HG03280 (cell line): ENCODE results near the gene ZDHHC8.

ENCODE experiments used
- ATAC-seq: cut with Tn5 transposase; IDR thresholded peaks from one replicate; pipeline ENCODE4 v1.9.1; 2021; ENCODE audit warnings: mild to moderate bottlenecking, moderate library complexity; ENCODE audit not compliant: unreplicated experiment

ZDHHC8 gene

DNA sequence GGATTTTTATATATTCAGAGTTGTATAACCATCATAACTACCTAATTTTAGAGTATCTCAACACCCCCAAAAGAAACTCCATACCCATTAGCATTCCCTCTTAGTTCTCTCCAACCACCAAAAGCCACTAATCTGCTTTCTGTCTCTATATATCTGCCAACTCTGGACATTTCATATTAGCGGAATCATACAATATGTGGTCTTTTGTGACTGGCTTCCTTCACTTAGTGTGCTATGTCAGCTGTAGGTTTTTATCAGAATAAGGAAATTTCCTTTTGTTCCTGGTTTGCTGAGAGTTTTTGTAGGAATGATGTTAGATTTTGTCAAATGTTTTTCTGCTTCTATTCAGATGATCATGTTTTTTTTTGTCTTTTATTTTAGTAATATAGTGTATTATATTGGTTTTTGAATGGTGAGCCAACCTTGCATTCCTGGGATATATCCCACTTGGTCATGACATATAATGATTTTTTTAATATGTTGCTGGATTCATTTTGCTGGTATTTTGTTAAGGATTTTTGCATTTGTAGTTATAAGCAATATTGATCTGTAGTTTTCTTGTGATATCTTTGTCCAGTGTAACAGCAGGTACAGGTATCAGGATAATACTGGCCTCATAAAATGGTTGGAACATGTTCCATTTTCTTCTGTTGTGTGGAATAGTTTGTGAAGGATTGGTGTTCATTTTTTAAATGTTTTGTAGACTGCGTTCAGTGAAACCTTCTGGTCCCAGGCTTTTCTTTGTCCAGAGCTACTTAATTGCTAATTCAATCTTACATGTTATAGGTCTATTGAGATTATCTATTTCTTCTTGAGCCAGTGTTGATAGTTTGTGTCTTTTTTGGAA lies 34.8 kb upstream of the ZDHHC8 start:
- ATAC-seq, result no peak

DNA sequence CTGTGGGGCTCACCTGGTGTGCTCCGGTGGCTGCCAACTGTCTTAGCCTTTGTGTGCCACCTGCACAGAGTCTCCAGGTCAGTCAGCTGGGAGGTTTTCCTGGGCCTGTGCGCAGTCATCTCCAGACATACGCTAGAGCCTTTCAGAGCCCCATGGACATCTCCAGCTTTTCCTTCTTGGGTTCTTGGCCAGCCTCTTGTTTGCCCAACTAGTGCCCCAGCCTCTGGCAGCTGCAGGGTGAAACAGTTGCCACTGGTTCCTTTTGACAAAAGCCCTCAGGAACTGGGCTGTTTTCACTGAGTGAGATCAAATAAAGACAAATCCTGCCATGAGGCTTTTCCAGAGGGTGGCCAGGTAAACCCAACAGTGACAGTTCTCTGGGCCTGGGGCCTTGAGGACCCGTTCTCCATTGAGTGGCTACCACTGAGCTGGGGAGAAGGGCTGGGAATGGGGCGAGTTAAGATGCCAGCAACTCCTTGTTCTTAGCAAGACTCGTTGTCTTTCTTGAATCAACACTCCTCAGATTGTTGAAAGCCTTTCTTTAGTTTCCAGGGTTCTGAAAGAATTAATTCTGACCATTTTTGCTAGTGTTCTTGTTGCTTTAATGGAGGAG lies 32.4 kb upstream of the ZDHHC8 start:
- no peak for ATAC-seq

DNA sequence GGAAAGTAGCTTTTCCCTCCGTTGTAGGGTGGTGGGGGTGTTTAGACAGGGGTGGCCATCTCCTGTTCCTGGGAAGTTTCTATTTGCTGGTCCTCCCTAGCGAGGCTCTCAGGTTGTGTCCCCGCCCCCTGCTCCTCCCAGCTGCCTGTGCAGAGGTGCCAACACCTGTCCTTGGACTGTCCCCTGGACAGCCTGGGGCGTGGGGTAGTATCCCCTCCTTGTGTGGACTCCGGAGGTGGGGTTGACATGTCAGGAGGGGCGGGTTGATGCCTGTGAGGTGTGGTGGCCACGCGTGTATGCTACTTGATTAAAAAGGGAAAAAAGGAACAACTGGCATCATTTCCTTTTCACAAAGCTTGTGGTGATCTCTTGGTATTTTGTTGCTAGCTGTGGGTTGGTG lies 30.0 kb upstream of the ZDHHC8 start:
- no peak for ATAC-seq

DNA sequence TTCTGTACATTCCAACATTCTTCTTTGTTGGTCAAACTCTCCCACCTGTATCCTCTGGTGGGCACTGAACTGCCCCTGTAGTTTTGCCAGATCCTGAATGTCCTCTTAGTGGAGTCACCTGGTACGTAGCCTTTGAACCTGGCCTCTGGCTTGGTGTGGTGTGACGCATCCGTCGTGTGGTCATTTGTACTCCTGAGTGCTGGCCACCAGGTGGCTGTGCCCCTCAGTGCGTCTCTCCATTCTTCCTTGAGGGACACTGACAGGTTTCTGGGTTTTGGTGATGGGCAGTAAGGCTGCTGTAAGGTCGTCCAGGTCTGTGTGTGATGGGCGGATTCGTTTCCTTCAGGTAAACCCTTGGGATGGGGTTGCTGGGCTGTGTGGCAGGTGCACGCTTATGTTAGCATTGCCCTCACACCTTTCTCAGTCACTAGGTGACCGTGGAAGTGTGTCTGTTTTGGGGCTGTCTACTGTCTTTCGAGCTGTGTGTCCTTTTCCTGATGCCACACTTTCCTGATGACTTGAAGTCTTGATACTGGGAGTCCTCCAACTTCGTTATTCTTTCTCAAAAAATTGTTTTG lies 29.3 kb upstream of the ZDHHC8 start:
- ATAC-seq, result no peak

DNA sequence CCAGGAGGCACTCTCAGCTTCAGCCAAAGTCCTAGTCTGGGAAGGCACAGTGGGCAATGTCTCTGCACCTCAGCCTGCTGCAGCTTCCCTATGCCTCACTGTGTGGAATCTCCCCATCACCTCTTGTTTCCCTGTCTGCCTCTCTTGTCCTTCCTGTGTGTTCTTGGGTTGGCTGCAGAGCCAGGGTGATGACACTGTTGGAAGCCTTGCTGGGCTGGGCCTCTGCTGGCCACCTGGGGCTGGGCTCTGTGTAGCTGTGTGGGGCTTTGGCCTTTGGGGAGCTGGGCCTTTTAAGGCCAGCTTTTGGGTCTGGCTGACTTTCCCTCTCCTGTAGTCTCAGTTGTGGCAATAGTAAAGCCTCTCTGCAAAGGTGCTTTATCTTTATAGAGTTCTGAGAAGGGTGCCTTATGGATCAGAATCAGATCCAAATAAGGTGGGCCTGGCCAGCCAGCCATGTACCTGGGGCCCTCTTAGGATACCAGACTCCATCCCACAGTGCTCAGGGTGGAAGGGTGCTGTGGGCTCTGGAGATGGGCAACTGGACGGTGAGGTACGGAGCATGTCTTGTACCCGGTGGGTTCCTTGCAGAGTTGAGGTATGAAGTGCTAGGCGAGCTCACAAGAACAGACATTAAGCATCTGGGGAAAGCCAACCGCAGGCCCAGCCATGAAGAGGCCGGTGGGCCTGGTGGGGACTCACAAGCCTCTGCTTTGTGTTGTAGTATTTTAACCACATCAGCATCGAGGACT lies 26.0 kb upstream of the ZDHHC8 start:
- ATAC-seq, result no peak

DNA sequence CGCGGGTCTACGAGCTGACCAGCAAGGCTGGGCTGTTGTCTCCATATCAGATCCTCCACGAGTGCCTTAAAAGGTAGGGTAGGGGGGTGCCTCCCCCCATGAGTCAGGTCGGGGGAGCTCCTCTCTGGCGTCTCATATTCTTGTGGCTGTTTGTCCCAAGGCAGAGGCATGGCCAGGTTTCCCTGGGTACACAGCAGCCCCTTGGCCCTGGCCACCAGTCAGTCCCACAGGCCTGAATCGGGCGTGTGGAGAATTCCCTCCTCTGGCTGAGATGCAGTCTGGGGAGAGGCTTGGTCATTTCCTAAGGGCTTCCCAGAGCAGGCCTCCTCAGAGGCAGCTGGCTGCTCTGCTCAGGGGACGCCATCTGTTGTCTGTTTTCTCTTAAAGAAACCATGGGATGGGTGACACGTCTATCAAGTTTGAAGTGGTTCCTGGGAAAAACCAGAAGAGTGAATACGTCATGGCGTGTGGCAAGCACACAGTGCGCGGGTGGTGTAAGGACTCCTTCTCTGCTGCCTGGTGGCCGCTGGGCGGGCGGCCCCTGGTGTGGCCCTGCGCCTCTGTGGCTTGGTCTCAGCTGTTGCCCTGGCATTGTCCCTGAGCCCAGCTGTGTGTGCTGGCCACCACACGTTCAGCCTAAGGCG lies 25.3 kb upstream of the ZDHHC8 start:
- no peak for ATAC-seq

DNA sequence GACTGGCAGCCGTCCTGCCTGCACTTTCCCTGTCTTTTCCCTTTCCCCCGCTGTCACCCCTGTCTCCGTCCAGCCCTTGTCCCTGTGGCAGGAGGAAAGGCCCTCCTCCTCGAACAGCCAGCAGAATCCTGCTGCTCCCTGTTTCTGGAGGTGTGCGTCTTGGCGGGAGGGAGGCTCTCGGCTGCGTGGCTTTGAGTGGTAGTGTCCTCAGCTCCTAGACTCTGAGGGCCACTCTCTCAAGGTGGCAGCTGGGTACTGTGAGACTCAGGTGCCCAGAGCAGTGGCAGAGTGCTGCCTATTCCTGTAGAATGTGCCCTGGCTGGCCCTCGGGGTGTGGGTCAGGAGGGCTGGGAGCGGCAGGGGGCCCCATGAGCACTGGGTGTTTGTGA lies 24.8 kb upstream of the ZDHHC8 start:
- ATAC-seq, result no peak

DNA sequence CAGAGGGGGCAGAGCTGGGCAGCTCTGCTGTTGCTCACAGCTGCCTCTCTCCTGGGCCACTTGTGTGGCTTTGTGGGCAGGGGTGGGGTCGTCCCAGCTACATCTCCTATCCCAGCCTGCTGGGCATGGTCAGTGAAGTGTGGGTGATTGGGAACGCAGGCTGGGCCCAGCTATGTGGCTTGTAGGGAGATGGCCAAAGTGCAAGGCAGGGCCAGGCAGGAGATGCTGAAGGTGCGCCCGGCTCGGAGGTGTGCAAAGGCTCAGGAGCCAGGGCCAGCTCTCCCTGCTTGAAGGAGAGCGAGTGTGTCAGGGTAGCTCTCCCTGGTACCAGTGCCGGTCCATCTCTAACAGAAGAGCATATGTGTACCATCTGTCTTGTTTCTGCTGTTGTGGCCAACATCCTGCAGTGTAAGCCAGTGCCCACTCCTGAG lies 24.1 kb upstream of the ZDHHC8 start:
- ATAC-seq, result no peak

DNA sequence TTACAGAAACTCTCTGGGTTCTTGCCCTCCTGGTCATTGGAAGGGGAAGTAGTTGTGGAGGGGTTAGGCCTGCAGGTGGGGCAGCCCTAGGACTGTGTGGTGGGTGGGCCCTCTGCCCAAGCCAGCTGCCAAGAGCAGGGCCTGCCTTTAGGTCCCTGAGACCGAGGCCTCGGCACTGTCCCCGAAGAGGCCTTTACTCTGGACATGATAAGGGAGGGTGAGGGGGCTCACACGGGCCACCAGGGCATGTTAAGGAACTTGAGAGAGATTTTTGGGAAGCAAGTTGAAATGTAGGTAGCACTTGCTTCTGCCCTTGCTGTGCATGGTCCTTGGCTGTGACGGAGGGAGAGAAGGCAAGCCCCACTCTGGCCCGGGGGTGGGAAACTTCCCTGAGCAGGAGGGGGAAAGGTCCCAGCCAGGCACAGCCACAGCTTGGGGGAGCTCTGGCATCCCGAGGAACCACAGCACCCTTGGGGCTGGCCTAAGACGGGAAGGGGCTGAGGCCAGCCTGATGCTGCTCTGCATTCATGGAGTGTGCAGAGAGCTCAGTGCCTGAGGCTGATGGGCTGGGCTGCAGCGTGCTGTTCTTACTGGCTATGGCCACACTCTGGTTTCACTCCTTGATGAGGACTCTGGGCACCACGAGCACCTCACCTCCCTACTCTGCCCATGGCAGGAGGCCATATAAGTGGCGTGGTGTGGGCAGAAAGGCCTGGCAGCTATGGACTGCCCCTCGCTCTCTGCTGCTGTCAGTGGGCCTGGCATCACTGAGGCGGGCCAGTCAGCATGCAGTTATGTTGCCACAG lies 23.4 kb upstream of the ZDHHC8 start:
- ATAC-seq, result no peak

DNA sequence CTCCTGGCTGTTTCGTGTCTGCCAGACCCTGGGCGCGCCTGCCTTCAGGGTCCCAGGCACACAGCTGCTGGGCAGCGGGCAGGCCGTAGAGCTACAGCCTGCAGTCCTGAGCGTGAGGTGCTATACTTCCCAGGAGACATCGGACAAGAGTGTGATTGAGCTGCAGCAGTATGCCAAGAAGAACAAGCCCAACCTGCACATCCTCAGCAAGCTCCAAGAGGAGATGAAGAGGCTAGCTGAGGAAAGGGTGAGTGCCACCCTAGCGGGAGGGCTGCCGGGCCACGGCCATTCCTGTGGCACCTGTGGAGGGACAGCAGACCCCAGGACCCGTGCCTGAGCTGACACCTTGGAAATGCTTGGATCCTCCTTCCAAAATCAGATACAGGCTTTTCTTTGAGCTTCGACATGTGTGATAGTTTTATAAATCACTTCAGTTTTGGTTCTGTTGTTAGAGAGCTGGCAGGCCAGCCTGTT lies 22.8 kb upstream of the ZDHHC8 start:
- ATAC-seq, result no peak

DNA sequence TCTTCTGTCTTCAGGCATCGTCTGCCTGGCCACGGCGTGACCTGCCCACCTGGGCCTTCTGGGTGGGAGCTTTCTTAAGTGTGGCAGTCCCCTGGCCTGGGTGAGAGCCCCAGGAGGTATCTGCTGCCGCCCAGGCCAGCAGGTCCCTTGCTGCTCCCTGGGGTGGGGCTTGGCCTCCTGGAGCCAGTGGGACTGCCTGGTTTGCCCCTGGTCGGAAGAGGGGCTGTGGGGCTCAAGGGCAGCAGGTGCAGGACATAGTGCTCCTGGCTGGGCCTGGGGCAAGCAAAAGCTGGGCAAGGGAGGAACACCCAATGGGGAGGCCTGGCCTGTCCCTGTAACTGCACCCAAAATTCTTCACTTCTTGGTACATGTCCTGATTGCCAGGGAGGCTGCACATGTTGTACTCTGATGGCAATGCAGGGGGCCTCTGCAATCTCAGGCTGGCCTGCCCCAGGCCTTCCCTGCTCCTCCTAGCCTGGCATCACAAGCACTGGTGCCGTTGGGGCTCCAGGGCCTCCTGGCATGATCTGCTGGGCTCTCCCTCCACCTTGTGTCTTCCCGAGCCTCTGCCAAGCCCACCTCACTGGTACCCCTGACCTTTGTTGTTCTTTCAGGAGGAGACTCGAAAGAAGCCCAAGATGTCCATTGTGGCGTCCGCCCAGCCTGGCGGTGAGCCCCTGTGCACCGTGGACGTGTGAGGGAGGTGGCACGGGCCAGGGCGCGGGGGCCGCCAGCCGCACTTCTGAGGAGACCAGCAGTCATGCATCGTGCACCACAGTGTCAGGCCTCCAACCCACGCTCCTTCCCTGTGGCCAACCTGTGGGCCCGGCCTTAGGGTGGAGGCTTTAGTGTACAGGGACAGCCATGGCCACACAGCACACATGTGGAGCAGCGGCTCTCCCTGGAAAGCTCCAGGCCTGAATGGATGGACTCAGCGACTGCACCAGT lies 21.9 kb upstream of the ZDHHC8 start:
- no peak for ATAC-seq

DNA sequence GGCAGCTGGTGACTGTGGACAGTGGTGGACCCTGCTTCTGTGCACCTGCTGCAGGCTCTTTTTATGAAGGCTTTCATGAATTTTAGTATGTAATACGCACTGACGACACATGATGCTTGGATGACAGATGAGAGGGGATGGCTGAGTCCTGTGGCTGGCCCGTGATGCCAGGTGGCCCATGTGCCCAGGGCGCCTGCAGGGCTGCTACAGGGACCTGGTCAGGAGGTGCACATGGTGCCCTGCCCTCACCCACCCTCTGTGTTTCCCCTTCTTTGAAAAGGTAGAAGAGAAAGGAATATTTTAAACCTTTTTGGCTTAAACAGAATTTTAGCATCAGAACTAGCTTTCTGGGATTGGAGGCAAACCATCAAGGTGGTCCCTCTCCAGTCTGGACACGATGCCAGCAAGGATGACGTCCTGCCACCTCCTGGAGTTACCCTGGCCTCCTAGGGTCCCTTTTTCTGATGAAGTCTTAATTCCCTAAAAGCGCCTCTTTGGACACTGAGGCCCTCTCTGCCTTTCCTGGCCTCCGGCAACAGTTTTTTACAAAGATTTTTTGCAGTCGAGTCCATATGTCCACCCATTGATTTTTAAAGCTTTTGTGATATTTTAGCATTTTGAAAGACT lies 21.1 kb upstream of the ZDHHC8 start:
- no peak for ATAC-seq

DNA sequence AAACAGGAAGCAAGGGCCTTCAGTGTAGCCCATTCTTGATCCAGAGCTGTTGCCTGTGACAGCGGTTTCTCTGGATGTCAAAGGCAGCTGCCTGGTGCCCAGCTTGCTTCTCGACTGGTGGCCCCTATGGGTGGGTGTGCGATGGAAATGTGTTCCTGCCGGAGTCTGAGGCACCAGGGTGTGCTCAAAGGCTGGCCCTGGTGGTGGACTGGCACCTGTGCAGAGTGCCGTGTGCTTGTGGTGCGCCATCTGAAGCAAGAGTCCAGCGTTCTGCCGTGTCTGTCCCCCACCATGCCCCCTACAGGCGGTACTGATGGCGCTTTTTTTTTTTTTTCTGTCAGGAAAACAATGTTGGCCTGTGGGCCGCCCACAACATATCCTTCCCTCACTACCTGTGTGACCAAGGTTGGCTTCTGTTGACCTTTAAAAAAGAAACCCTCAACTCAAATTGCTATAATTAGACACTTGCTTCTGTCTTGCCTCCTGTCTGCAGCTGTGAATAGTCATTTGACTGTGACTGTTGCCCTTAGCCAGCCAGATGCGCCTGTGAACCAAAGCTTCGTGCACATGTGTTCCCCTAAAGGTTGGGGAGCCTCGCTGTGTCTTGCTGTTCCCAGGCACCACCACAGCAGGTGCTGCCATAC lies 20.4 kb upstream of the ZDHHC8 start:
- ATAC-seq, result no peak

DNA sequence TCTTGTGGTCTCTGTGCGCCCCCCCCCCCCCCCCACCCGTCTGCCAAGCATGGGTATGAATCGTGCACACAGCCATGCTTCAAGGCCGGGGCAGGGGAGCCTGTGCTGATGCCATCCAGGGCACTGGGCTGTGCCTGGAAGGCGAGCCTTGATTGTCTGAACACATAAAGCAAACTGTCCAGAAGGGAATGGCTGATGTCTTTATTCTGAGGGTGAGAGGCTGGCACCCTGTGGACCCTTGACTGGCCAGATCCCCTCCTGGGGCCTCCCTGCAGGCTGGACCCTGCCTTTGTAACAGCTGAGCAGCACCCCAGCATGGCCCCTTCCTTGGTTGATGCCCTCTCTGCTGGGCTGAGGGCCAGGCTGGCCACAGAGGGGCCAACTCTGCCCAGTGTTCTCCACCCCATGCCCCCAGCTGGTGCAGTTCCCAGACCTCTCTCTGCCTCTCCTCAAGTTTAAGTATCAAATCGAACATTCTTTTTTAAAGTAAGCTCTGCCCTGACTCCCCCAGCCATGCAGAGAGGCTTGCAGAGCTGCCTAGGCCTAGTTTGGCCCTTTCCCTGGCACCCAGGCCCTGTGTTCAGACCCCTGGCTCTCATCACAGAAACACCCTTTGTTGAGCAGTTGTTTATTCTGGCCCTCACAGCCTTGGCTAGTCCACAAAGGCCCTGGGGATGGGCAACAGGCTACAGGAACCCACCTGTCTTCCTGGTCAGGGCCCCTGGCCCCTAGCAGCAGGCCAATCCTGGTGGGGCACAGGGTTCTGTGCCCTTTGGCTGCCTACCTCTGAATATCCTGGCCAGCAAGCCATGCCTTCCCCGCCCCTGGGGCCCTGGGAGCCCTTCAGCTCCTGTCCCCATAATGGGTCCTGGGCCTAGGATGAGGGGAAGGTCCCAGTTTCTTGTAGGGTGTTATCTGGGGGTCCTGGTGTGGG lies 19.6 kb upstream of the ZDHHC8 start:
- no peak for ATAC-seq

DNA sequence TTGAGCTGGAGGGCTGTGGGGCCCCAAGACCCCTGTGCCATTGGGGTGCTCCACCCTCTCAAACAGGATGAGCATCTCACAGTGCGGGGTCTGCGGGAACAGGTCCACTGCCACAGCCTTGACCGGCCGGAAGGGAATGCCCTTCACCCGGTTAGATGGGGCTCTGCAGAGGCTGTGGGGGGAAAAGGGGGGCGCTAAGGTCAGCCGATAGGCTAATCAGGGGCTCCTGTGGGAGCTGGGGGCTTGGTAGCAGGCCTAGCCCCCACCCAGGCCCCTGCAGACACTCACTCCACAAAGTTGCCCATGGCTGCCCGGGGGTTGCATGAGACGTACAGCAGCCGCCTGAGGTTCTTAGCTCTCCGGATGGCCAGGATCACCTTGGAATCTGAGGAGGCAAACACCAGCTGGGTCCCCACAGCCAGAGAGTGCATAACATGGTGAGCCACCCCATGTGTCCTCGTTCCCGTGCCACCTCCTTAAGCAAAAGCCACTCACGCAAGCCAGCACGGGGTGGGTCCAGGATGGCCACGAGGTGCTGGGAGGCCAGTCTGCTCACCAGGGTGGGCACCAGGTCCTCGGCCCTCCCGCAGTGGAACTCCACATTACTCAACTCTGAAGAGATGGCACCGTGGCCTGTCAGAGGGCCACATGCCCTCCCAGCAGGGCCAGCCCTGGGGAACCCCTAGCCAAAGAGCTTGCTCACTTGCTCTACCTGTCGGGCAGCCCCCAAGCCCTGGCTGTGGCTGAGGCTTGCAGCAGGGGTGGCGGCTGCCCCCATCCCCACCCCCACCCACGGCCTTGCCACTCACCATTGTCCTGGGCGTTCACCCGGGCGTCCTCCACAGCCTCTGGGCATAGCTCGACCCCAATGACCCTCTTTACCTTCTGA lies 18.7 kb upstream of the ZDHHC8 start:
- no peak for ATAC-seq
